ENCODE data around the gene TP53AIP1. TPM values are rescaled to one million over a fixed set of nuclear protein-coding genes. Genes with fewer than 3 reads are reported as not detected.

TP53AIP1 gene
- total RNA-seq, 1 experiment from 2014 or later: not detected

- no peak for DNase-seq (ENCODE audit: low read depth)
Measured at GRCh38 chr11:128906185-128907050, 36.3 kb downstream of the TP53AIP1 start.

- DNase-seq (ENCODE audit: low read depth): peak; percentile 66
Measured at GRCh38 chr11:128905345-128906184, 37.1 kb downstream of the TP53AIP1 start.

- peak; percentile 80 for DNase-seq (ENCODE audit: low read depth)
Measured at GRCh38 chr11:128904656-128905344, 37.9 kb downstream of the TP53AIP1 start.

- DNase-seq (ENCODE audit: low read depth): no peak
Measured at GRCh38 chr11:128904303-128904655, 38.4 kb downstream of the TP53AIP1 start.

GRCh38 chr11:128903248-128904061 is 39.2 kb downstream of the TP53AIP1 start:
- DNase-seq (ENCODE audit: low read depth): peak; percentile 66

- peak; percentile 30 for DNase-seq (ENCODE audit: low read depth)
Measured at GRCh38 chr11:128902515-128903066, 40.1 kb downstream of the TP53AIP1 start.

- DNase-seq (ENCODE audit: low read depth): no peak
Measured at GRCh38 chr11:128901653-128902514, 40.8 kb downstream of the TP53AIP1 start.

- no peak for DNase-seq (ENCODE audit: low read depth)
Measured at GRCh38 chr11:128900468-128900867, 42.2 kb downstream of the TP53AIP1 start.

GRCh38 chr11:128898580-128899344 is 43.9 kb downstream of the TP53AIP1 start:
- no peak for DNase-seq (ENCODE audit: low read depth)

GRCh38 chr11:128897826-128898225 is 44.8 kb downstream of the TP53AIP1 start:
- DNase-seq (ENCODE audit: low read depth): no peak

- DNase-seq (ENCODE audit: low read depth): no peak
Measured at GRCh38 chr11:128896356-128896755, 46.3 kb downstream of the TP53AIP1 start.

GRCh38 chr11:128895526-128895925 is 47.1 kb downstream of the TP53AIP1 start:
- no peak for DNase-seq (ENCODE audit: low read depth)

- no peak for DNase-seq (ENCODE audit: low read depth)
Measured at GRCh38 chr11:128894685-128895084, 48.0 kb downstream of the TP53AIP1 start.

GRCh38 chr11:128894286-128894681 is 48.4 kb downstream of the TP53AIP1 start:
- no peak for DNase-seq (ENCODE audit: low read depth)

GRCh38 chr11:128893578-128894285 is 48.9 kb downstream of the TP53AIP1 start:
- no peak for DNase-seq (ENCODE audit: low read depth)

- DNase-seq (ENCODE audit: low read depth): no peak
Measured at GRCh38 chr11:128892866-128893565, 49.7 kb downstream of the TP53AIP1 start.

GRCh38 chr11:128891913-128892398 is 50.7 kb downstream of the TP53AIP1 start:
- DNase-seq (ENCODE audit: low read depth): no peak

Data from M059J (cell line).